Keratinocyte (primary cell): ENCODE measurements around the gene OXCT1. TPM values are rescaled to one million over a fixed set of nuclear protein-coding genes. Genes with fewer than 3 reads are reported as not detected.

Experiments used
- DNase-seq: peaks from one replicate; pipeline ENCODE4 v3.0.0-alpha.2; 2011; ENCODE audit warnings: low read depth, missing footprints, low spot score
- FAIRE-seq: peaks from 2 replicates; lab custom pipeline; 2011; peaks lifted over from hg19 to GRCh38; lab: Jason Lieb, UNC
- H2AFZ ChIP-seq: 2 replicates; pipeline ENCODE4 v1.6.0; 2012; ENCODE audit warnings: low read length, control low read depth, inconsistent platforms; ENCODE audit not compliant: control insufficient read depth
- H3K27ac ChIP-seq: 2 replicates; pipeline ENCODE4 v1.5.1; 2011; ENCODE audit warnings: low read length; ENCODE audit not compliant: control insufficient read depth, insufficient read depth
- H3K27me3 ChIP-seq: 3 replicates; pipeline ENCODE4 v1.6.0; 2011; ENCODE audit warnings: low read length; ENCODE audit not compliant: control insufficient read depth, insufficient read depth; ENCODE audit errors: extremely low read depth
- H3K36me3 ChIP-seq, 2 experiments: 2 replicates in 1 of 2; 3 replicates in 1 of 2; pipeline ENCODE4 v1.5.1; 2011; ENCODE audit warnings: low read length in 2 of 2, mild to moderate bottlenecking in 1 of 2; ENCODE audit not compliant: control insufficient read depth in 2 of 2, insufficient read depth in 2 of 2; ENCODE audit errors: extremely low read depth in 1 of 2
- H3K4me1 ChIP-seq: 3 replicates; pipeline ENCODE4 v1.5.1; 2011; ENCODE audit warnings: low read length; ENCODE audit not compliant: control insufficient read depth, insufficient read depth; ENCODE audit errors: extremely low read depth
- H3K4me2 ChIP-seq: 3 replicates; pipeline ENCODE4 v1.6.0; 2011; ENCODE audit warnings: low read depth, low read length; ENCODE audit not compliant: control insufficient read depth, insufficient read depth; ENCODE audit errors: extremely low read depth
- H3K4me3 ChIP-seq, 3 experiments: fragments of 200-600 bp in 1 of 3; sonication (generic) in 1 of 3; 2 replicates in 2 of 3; 3 replicates in 1 of 3; pipeline ENCODE4 v1.5.1; 2011 to 2016; ENCODE audit warnings: low read length in 3 of 3, mild to moderate bottlenecking in 3 of 3, control low read depth in 2 of 3, inconsistent platforms in 1 of 3, low read depth in 1 of 3, mixed read lengths in 1 of 3, mixed run types in 1 of 3, moderate library complexity in 1 of 3; ENCODE audit not compliant: control insufficient read depth in 2 of 3, insufficient read depth in 2 of 3; ENCODE audit errors: extremely low read depth in 1 of 3
- H3K79me2 ChIP-seq: 2 replicates; pipeline ENCODE4 v1.6.0; 2012; ENCODE audit warnings: low read length; ENCODE audit not compliant: control insufficient read depth, insufficient read depth
- H3K9ac ChIP-seq: 3 replicates; pipeline ENCODE4 v1.6.0; 2011; ENCODE audit warnings: low read length; ENCODE audit not compliant: control insufficient read depth, insufficient read depth; ENCODE audit errors: extremely low read depth
- H3K9me1 ChIP-seq: 3 replicates; pipeline ENCODE4 v1.6.0; 2011; ENCODE audit warnings: low read length; ENCODE audit not compliant: control insufficient read depth, insufficient read depth; ENCODE audit errors: extremely low read depth
- H3K9me3 ChIP-seq: 2 replicates; pipeline ENCODE4 v1.5.1; 2012; ENCODE audit warnings: low read depth, low read length; ENCODE audit not compliant: control insufficient read depth
- H4K20me1 ChIP-seq: 3 replicates; pipeline ENCODE4 v1.6.0; 2011; ENCODE audit warnings: low read length; ENCODE audit not compliant: control insufficient read depth, insufficient read depth; ENCODE audit errors: extremely low read depth
- CTCF ChIP-seq, 3 experiments: IDR thresholded peaks in 1 of 3; conservative IDR thresholded peaks in 1 of 3; optimal IDR thresholded peaks in 1 of 3; 2 replicates in 2 of 3; 3 replicates in 1 of 3; pipeline versions ENCODE3 to v1.5.1; 2011; ENCODE audit warnings: low read length in 3 of 3, mild to moderate bottlenecking in 3 of 3, moderate library complexity in 2 of 3, control low read depth in 1 of 3, inconsistent platforms in 1 of 3; ENCODE audit not compliant: insufficient read depth in 2 of 3; ENCODE audit errors: extremely low read depth in 1 of 3
- EZH2 ChIP-seq: IDR thresholded peaks from one replicate; pipeline ENCODE4 v1.6.1; 2012; ENCODE audit warnings: inconsistent platforms, mild to moderate bottlenecking, low read length, moderate library complexity
- dilution Hi-C: fragments of 300-500 bp; cut with MboI; formaldehyde crosslinking; loops from one replicate; pipeline ENCODE4 v1.7.0; 2020; ENCODE audit warnings: low sequenced_read_pairs; ENCODE audit not compliant: extremely low pct_ligation_motif_present
- polyA plus RNA-seq, 5 experiments: library from polyadenylated mRNA; depleted of rRNA in 3 of 5; stranded (reverse) in 3 of 5; stranded (forward) in 1 of 5; unstranded in 1 of 5; fragments of >200 nt; gene quantifications; 1 replicate in 1 of 5; 2 replicates in 3 of 5; 3 replicates in 1 of 5; pipeline versions ENCODE4 v1.2.1 to v1.2.3, GENCODE V29; 2011 to 2012; ENCODE audit warnings: missing spikeins in 2 of 5, low read depth in 1 of 5, low replicate concordance in 1 of 5

OXCT1 gene
- polyA plus RNA-seq, 1 donor (not counting 4 experiments of a cell fraction or from before 2014, with no cell fraction given): 34.0 TPM

DNA sequence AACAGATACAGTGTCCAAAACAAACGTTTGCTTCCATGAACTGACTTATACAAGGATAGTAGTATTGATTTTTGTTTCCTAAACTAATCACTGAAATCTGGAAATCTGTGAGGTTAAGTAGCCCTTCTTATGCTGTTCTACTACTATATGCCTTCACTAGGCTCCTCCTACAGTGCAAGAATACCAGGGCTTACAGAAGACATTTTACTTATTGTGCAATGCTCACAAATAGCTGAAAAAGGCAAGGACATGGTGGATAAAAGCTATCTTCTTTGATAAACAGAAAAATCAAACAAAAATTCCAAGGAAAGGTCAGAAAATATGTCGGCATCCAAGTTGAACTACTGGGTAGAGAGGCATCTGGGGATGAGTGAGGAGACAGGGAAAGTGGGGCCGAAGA lies 61.9 kb downstream of the OXCT1 start:
- H3K4me1 ChIP-seq: no peaks in the 10 kb centered on the region
- no peaks in the 10 kb centered on the region for H4K20me1 ChIP-seq
- no peak overlapping the region for H3K27ac ChIP-seq
- no peak overlapping the region for H3K4me3 ChIP-seq
- no peak for TF ChIP-seq CTCF (optimal IDR thresholded peaks at IDR 0.05 in 1 of 3, IDR thresholded peaks at IDR 0.05 in 1 of 3, conservative IDR thresholded peaks at IDR 0.05 in 1 of 3; ENCODE audit: extremely low read depth in 1 of 3, insufficient read depth in 2 of 3, low read length in 3 of 3)
- no peak for TF ChIP-seq EZH2
- H3K9me1 ChIP-seq: no peaks in the 10 kb centered on the region
- no peak for DNase-seq
- dilution Hi-C loops: no loop called here
- no peak overlapping the region for H2AFZ ChIP-seq
- H3K4me2 ChIP-seq: no peak overlapping the region
- H3K36me3 ChIP-seq: peaks cover 2 to 9% of the 10 kb centered on the region in 2 experiments
- no peak for FAIRE-seq
- no peaks in the 10 kb centered on the region for H3K79me2 ChIP-seq
- H3K27me3 ChIP-seq: no peaks in the 10 kb centered on the region
- H3K9me3 ChIP-seq: no peaks in the 10 kb centered on the region
- H3K9ac ChIP-seq: no peak overlapping the region

DNA sequence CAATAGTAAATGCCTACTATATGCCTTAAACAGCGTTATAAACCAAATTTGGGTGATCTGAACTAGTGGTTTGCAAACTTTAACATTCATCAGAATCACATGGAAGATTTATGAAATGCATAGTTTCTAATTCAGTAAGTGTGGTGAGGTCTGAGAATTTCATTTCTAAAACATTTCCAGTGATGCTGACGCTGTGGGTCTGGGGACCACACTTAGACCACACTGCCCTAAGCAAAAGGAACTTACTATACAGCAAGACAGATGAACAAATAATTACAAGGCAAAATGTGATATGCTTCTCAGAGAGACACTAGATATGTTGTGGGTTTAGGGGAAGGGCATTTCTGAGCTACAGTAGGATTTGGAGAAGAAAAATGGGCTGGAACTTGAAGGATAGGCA lies 72.6 kb downstream of the OXCT1 start:
- Histone ChIP-seq H3K4me1 (peaks cover 27% of the 10 kb centered on the region), H3K9me3 (no peaks in the 10 kb centered on the region), H2AFZ (no peak overlapping the region), H4K20me1 (no peaks in the 10 kb centered on the region), H3K4me3 (no peak overlapping the region), H3K27ac (no peak overlapping the region), H3K79me2 (no peaks in the 10 kb centered on the region), H3K9ac (no peak overlapping the region), H3K4me2 (no peak overlapping the region), H3K9me1 (no peaks in the 10 kb centered on the region), H3K36me3 (peaks cover 0 to 7% of the 10 kb centered on the region in 2 experiments), H3K27me3 (no peaks in the 10 kb centered on the region)
- FAIRE-seq (no peak), DNase-seq (no peak)
- dilution Hi-C loops: no loop called here
- TF ChIP-seq CTCF (optimal IDR thresholded peaks at IDR 0.05 in 1 of 3, IDR thresholded peaks at IDR 0.05 in 1 of 3, conservative IDR thresholded peaks at IDR 0.05 in 1 of 3; ENCODE audit: extremely low read depth in 1 of 3, insufficient read depth in 2 of 3, low read length in 3 of 3) (no peak), EZH2 (no peak)
